HG03432 (cell line): ENCODE measurements around the gene SREBF1.

Experiments
- ATAC-seq: cut with Tn5 transposase; IDR thresholded peaks from one replicate; pipeline ENCODE4 v1.9.1; 2021; ENCODE audit warnings: mild to moderate bottlenecking, moderate library complexity; ENCODE audit not compliant: unreplicated experiment

Gene SREBF1

DNA sequence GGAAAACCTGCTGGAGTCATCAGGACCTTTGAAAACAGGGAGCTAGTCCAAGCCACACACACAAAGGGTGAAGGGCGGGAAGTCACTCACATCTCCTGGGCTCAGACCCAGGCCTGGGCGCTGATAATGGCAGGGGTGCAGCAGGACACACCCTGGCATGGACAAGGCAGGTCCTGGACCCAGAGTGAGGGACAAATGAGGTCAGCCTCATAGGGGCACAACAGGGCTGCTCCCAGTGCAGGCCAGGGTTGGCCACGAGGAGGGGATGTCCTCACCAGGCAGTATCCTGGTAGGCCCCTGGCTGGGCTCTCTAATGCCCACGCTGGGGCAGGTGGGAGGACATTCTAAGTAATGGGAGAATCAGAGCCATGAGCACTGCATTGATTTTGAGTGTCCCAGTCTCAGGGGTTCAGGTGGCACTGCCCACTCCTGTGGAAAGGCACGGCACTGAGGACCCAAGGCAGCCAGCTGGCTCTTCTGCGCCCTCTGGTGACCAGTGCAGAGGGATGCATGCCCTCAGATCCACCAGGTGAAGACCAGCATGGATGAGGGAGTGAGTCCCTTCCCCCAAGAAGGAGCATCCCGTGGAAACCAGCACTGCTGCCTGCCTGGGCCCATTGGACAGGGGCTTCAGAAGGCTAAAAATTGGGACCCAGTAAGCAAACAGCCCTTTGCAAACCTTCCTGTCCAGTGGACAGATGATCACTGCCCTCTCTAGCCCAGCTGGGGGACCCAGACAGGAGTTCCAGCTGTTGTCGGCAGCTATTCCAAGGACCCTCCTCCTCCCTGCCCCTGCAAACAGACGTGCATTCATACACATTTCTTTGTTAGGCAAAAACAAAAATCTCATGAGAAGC, 23.4 kb upstream of the SREBF1 start:
- no peak for ATAC-seq

- no peak for ATAC-seq
Measured at GRCh38 chr17:17857496-17857895, 20.7 kb upstream of the SREBF1 start.

GRCh38 chr17:17856386-17856785, 19.6 kb upstream of the SREBF1 start:
- no peak for ATAC-seq

GRCh38 chr17:17855976-17856375, 19.2 kb upstream of the SREBF1 start:
- ATAC-seq, result no peak

DNA sequence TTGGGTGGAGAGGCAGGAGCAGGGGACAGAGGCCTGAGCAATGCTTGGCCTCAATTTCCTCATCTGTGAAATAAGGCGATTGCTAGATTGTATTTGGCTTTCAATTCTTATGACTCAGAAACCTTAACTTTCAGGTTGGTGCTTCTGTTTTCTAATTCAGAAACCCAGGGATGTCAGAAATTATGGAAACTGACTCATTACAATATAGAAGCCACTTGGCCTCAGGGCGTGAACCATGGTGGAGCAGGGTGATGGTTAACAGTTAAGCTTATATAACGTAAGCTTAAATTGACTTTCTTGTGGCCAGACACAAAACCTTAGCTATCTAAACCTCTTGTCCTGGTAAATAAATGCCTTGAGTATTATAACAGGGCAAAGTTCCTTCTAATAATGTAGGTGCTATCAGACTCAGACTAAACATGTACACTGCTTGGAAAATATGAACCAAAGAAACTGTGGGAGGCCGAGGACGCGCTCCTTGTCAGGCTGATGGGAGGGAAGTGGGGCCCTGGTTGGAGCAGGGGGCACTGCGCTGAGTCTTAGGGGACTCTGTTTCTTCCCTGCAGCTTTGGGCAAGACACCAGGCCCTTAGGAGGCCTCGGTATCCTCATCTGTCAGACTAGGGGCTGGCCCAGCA, 17.1 kb upstream of the SREBF1 start:
- no peak for ATAC-seq

DNA sequence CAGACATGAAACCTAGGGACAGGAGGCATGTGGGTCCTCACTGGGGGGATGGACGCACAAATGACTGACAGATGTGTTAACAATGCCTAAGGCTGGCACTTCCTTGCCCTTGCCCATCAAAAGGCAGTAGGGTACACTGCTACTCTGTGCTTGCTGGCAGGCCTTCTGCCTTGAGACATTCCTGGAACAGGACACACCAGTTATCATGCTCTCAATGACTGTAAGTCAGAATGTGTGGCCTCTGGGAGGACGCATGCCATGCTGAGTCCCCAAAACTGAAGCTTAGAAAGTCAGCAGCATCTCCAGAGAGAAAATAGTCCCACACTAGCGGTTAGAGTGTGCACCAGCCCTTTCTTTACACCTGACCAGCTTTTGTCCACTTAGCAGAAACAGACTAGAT, 16.1 kb upstream of the SREBF1 start:
- no peak for ATAC-seq

- ATAC-seq, result no peak
Measured at GRCh38 chr17:17851103-17852002, 14.6 kb upstream of the SREBF1 start.

- ATAC-seq, result no peak
Measured at GRCh38 chr17:17849845-17850373, 13.1 kb upstream of the SREBF1 start.

- peak; percentile 58 for ATAC-seq
Measured at GRCh38 chr17:17849147-17849820, 12.5 kb upstream of the SREBF1 start.

GRCh38 chr17:17848311-17849082, 11.7 kb upstream of the SREBF1 start:
- ATAC-seq, result no peak

GRCh38 chr17:17847726-17848125, 10.9 kb upstream of the SREBF1 start:
- ATAC-seq, result no peak

- no peak for ATAC-seq
Measured at GRCh38 chr17:17847118-17847689, 10.4 kb upstream of the SREBF1 start.

- no peak for ATAC-seq
Measured at GRCh38 chr17:17846645-17847044, 9.9 kb upstream of the SREBF1 start.

GRCh38 chr17:17846003-17846402, 9.2 kb upstream of the SREBF1 start:
- no peak for ATAC-seq

DNA sequence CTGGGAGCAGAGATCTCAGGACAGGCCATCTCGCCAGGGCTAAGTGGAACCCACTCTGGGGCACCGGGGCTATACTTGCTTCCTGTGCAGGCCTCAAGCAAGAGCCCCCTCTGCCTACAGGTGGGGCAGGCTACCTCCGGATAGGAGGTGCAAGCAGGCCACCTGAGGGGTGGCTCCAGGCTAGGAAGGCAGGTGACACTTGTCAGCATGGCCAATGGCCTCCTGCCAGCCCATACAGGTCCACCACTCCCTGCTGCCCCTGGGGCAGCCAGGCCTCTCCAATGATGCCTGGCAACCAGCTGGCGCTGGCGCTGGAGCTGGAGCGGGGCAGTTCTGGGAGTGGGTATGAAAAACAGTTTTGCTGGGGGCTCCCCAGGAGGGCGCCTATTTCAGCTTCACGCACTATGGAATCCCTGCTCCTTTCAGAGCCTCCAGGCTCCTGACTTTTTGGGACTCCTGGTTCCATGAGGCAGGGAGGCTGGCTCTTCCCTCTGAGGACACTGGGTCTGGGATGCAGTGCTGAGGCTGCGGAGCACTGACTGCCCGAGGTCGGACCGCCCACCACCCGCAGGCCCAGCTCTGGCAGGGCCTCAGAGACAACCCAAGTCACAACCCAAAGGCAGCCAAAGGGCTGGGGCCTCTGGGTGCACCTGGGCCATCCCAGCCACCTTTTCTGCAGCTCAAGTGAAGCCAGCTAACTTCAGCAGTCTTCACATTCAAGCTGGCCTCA, 8.4 kb upstream of the SREBF1 start:
- ATAC-seq, result no peak

- no peak for ATAC-seq
Measured at GRCh38 chr17:17844500-17844899, 7.7 kb upstream of the SREBF1 start.

- no peak for ATAC-seq
Measured at GRCh38 chr17:17844079-17844478, 7.3 kb upstream of the SREBF1 start.

- no peak for ATAC-seq
Measured at GRCh38 chr17:17843096-17843495, 6.3 kb upstream of the SREBF1 start.
